ENCODE results near the gene ASNSD1. TPM values are rescaled to one million over a fixed set of nuclear protein-coding genes. Genes with fewer than 3 reads are reported as not detected.
"Not testable (repeated sequence)": the region's sequence is repeated elsewhere in the genome, so short reads cannot be mapped to it uniquely, and the experiment has no call there.

The ASNSD1 gene
- total and polyA plus RNA-seq, 4 donors: 28.0 to 55.8 (median 30.1) TPM

GRCh38 chr2:189702071-189702470, 40.8 kb downstream of the ASNSD1 start:
- ATAC-seq (ENCODE audit: insufficient read depth, low FRiP score) (no peak), DNase-seq (no peak)
- TF ChIP-seq CTCF (IDR thresholded peaks at IDR 0.05; ENCODE audit: control extremely low read depth, extremely low read depth): no peak
- Histone ChIP-seq H3K27ac (ENCODE audit: low read depth in 1 of 2, low read length in 1 of 2) (no peak overlapping the region), H3K4me1 (ENCODE audit: control insufficient read depth in 5 of 5, insufficient read depth in 5 of 5, low read length in 5 of 5) (no peaks in the 10 kb centered on the region), H3K4me3 (no peak overlapping the region), H3K9ac (ENCODE audit: insufficient read depth in 1 of 2, low read length in 2 of 2) (no peak overlapping the region), H3K36me3 (ENCODE audit: control insufficient read depth in 4 of 4, insufficient read depth in 4 of 4, low read length in 4 of 4) (peaks cover 0 to 6% (median 3%) of the 10 kb centered on the region in 4 donors), H3K9me3 (ENCODE audit: control insufficient read depth in 4 of 4, insufficient read depth in 3 of 4, low read length in 3 of 4) (no peaks in the 10 kb centered on the region), H3K27me3 (ENCODE audit: control insufficient read depth in 3 of 3, insufficient read depth in 3 of 3, low read length in 2 of 3) (no peaks in the 10 kb centered on the region)

- Histone ChIP-seq H3K36me3 (ENCODE audit: control insufficient read depth in 4 of 4, insufficient read depth in 4 of 4, low read length in 4 of 4) (peaks cover 4 to 8% (median 6%) of the 10 kb centered on the region in 4 donors), H3K9me3 (ENCODE audit: control insufficient read depth in 4 of 4, insufficient read depth in 3 of 4, low read length in 3 of 4) (no peaks in the 10 kb centered on the region), H3K27me3 (ENCODE audit: control insufficient read depth in 3 of 3, insufficient read depth in 3 of 3, low read length in 2 of 3) (no peaks in the 10 kb centered on the region), H3K4me3 (no peak overlapping the region), H3K4me1 (ENCODE audit: control insufficient read depth in 5 of 5, insufficient read depth in 5 of 5, low read length in 5 of 5) (no peaks in the 10 kb centered on the region), H3K9ac (ENCODE audit: insufficient read depth in 1 of 2, low read length in 2 of 2) (no peak overlapping the region), H3K27ac (ENCODE audit: low read depth in 1 of 2, low read length in 1 of 2) (no peak overlapping the region)
- no peak for TF ChIP-seq CTCF (IDR thresholded peaks at IDR 0.05; ENCODE audit: control extremely low read depth, extremely low read depth)
- no peak for DNase-seq
- ATAC-seq (ENCODE audit: insufficient read depth, low FRiP score): no peak
- WGBS, 2 donors: 72 to 84% methylated on average over 5 of the region's 5 CpGs
These were observed 48.4 kb downstream of the ASNSD1 start for GRCh38 chr2:189709501-189710221.

- not testable (repeated sequence) for H3K36me3 ChIP-seq (ENCODE audit: control insufficient read depth in 4 of 4, insufficient read depth in 4 of 4, low read length in 4 of 4); H3K9ac ChIP-seq (ENCODE audit: insufficient read depth in 1 of 2, low read length in 2 of 2); H3K4me1 ChIP-seq (ENCODE audit: control insufficient read depth in 5 of 5, insufficient read depth in 5 of 5, low read length in 5 of 5); H3K27ac ChIP-seq (ENCODE audit: low read depth in 1 of 2, low read length in 1 of 2); H3K4me3 ChIP-seq; ATAC-seq (ENCODE audit: insufficient read depth, low FRiP score); DNase-seq; H3K9me3 ChIP-seq (ENCODE audit: control insufficient read depth in 4 of 4, insufficient read depth in 3 of 4, low read length in 3 of 4); H3K27me3 ChIP-seq (ENCODE audit: control insufficient read depth in 3 of 3, insufficient read depth in 3 of 3, low read length in 2 of 3)
- WGBS, 2 donors: 88 to 94% methylated on average over 1 of the region's 1 CpG
These were observed 56.3 kb downstream of the ASNSD1 start for GRCh38 chr2:189717593-189717992.

- Histone ChIP-seq H3K4me3 (no peak overlapping the region), H3K9me3 (ENCODE audit: control insufficient read depth in 4 of 4, insufficient read depth in 3 of 4, low read length in 3 of 4) (no peaks in the 10 kb centered on the region), H3K9ac (ENCODE audit: insufficient read depth in 1 of 2, low read length in 2 of 2) (no peak overlapping the region), H3K36me3 (ENCODE audit: control insufficient read depth in 4 of 4, insufficient read depth in 4 of 4, low read length in 4 of 4) (peaks cover 0 to 6% (median 3%) of the 10 kb centered on the region in 4 donors), H3K4me1 (ENCODE audit: control insufficient read depth in 5 of 5, insufficient read depth in 5 of 5, low read length in 5 of 5) (no peaks in the 10 kb centered on the region), H3K27me3 (ENCODE audit: control insufficient read depth in 3 of 3, insufficient read depth in 3 of 3, low read length in 2 of 3) (no peaks in the 10 kb centered on the region), H3K27ac (ENCODE audit: low read depth in 1 of 2, low read length in 1 of 2) (no peak overlapping the region)
- TF ChIP-seq CTCF (IDR thresholded peaks at IDR 0.05; ENCODE audit: control extremely low read depth, extremely low read depth): no peak
- WGBS, 2 donors: 38 to 73% methylated on average over 4 of the region's 4 CpGs
- no peak for ATAC-seq (ENCODE audit: insufficient read depth, low FRiP score)
- DNase-seq: peak in 2 of 3 donors; percentile 23 to 27
These were observed 58.3 kb downstream of the ASNSD1 start for GRCh38 chr2:189719571-189719970.

Other genes with a start within 250 kb of the ASNSD1 start
- gene WDR75, start 220.0 kb upstream of the ASNSD1 start, total RNA-seq: 10 to 100 TPM; 25.0 to 50.1 TPM
- gene WDR75, start 220.0 kb upstream of the ASNSD1 start, polyA plus RNA-seq: 10 to 100 TPM; 16.3 to 21.4 TPM
- gene SLC40A1, start 80.7 kb upstream of the ASNSD1 start, total RNA-seq: 100 to 1,000 TPM in 1 of 2 donors, 10 to 100 TPM in 1; 94.2 to 553 TPM
- 10 to 100 TPM; 50.2 to 57.4 TPM for gene SLC40A1, start 80.7 kb upstream of the ASNSD1 start, polyA plus RNA-seq
- gene ANKAR, start 13.2 kb downstream of the ASNSD1 start, total RNA-seq: 10 to 100 TPM in 1 of 2 donors, 1 to 10 TPM in 1; 8.0 to 39.2 TPM
- gene ANKAR, start 13.2 kb downstream of the ASNSD1 start, polyA plus RNA-seq: 1 to 10 TPM in 1 of 2 donors, under 1 TPM in 1; 0.95 to 4.0 TPM
- gene OSGEPL1, start 101.3 kb downstream of the ASNSD1 start, total RNA-seq: 10 to 100 TPM in 1 of 2 donors, 1 to 10 TPM in 1; 8.0 to 14.8 TPM
- gene OSGEPL1, start 101.3 kb downstream of the ASNSD1 start, polyA plus RNA-seq: 1 to 10 TPM; 3.3 to 4.8 TPM
- gene ORMDL1, start 122.9 kb downstream of the ASNSD1 start, total RNA-seq: 100 to 1,000 TPM in 1 of 2 donors, 10 to 100 TPM in 1; 42.6 to 118 TPM
- 100 to 1,000 TPM in 1 of 2 donors, 10 to 100 TPM in 1; 47.2 to 167 TPM for gene ORMDL1, start 122.9 kb downstream of the ASNSD1 start, polyA plus RNA-seq
- gene PMS1, start 123.0 kb downstream of the ASNSD1 start, total RNA-seq: 10 to 100 TPM; 21.3 to 40.3 TPM
- gene PMS1, start 123.0 kb downstream of the ASNSD1 start, polyA plus RNA-seq: 10 to 100 TPM in 1 of 2 donors, 1 to 10 TPM in 1; 6.8 to 15.6 TPM

All from lung (tissue), 12 donors.